Loucy (cell line): ENCODE data around the gene ZNF148.

Experiments
- CTCF ChIP-seq: fragments of 200-600 bp; sonication (generic); conservative IDR thresholded peaks from 2 replicates; pipeline ENCODE4 v1.5.1; 2014; ENCODE audit warnings: mild to moderate bottlenecking, antibody characterized with exemption, low read length
- EZH2phosphoT487 ChIP-seq: fragments of 200-600 bp; IDR thresholded peaks from 2 replicates; pipeline ENCODE4 v1.6.1; 2018; ENCODE audit warnings: antibody characterized with exemption, mild to moderate bottlenecking, moderate library complexity, borderline replicate concordance

- TF ChIP-seq CTCF (no peak), EZH2phosphoT487 (no peak)
Observed at GRCh38 chr3:125194061-125194848, 180.9 kb downstream of the ZNF148 start.
